HEK293T (cell line): ENCODE data around the gene KLF5.

Experiments used
- CTBP1 ChIP-seq: fragments of 450-650 bp; IDR thresholded peaks from 2 replicates; pipeline ENCODE4 v1.6.1; 2016; ENCODE audit warnings: borderline replicate concordance
- FOXM1 ChIP-seq: fragments of 450-650 bp; IDR thresholded peaks from 2 replicates; pipeline ENCODE4 v1.6.1; 2017; ENCODE audit warnings: mild to moderate bottlenecking, borderline replicate concordance

GRCh38 chr13:73025217-73026012 is 33.4 kb upstream of the KLF5 start:
- no peak for TF ChIP-seq CTBP1
- TF ChIP-seq FOXM1, result no peak
